C4-2B (cell line): ENCODE data around the gene TPK1.

Experiments
- ZFX ChIP-seq: fragments of 450-650 bp; IDR thresholded peaks from 2 replicates; pipeline ENCODE4 v1.6.1; 2017
- TF ChIP-seq, protein P1 (sequence below): fragments of 450-650 bp; conservative IDR thresholded peaks from 2 replicates; pipeline ENCODE4 v1.5.1; 2017; ENCODE audit warnings: mild to moderate bottlenecking

DNA sequence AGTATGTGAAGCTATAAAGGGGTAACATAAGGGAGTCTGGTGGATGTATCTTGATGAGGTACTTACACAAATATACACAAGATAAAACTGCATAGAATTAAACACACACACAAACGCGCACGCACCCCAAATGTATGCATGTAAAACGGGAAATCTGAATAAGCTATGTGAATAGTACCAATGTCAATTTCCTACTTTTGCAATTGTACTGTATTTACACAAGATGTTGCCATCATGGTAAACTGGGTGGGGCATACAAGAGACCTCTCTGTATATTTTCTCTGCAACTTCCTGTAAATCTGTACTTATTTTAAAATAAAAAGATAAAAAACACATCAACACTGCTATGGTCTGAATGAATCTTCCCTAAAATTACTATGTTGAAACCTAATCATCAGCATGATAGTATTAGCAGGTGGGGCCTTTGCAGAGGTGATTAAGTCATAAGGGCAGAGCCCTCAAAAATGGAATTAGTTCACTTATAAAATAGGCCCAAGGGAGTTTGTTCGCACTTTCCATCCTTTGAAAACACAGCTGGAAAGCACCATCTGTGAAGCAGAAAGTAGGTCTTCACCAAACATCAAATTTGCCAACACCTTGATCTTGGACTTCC, 30.1 kb downstream of the TPK1 start:
- TF ChIP-seq, protein P1, sequence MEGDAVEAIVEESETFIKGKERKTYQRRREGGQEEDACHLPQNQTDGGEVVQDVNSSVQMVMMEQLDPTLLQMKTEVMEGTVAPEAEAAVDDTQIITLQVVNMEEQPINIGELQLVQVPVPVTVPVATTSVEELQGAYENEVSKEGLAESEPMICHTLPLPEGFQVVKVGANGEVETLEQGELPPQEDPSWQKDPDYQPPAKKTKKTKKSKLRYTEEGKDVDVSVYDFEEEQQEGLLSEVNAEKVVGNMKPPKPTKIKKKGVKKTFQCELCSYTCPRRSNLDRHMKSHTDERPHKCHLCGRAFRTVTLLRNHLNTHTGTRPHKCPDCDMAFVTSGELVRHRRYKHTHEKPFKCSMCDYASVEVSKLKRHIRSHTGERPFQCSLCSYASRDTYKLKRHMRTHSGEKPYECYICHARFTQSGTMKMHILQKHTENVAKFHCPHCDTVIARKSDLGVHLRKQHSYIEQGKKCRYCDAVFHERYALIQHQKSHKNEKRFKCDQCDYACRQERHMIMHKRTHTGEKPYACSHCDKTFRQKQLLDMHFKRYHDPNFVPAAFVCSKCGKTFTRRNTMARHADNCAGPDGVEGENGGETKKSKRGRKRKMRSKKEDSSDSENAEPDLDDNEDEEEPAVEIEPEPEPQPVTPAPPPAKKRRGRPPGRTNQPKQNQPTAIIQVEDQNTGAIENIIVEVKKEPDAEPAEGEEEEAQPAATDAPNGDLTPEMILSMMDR: no peak
- TF ChIP-seq ZFX: no peak
